ENCODE measurements around the gene HSD17B11. TPM values are rescaled to one million over a fixed set of nuclear protein-coding genes. Genes with fewer than 3 reads are reported as not detected.
A peak's percentile ranks its signal among the peaks of the same experiment; 100 is the strongest.
"Not testable (repeated sequence)": the region's sequence is repeated elsewhere in the genome, so short reads cannot be mapped to it uniquely, and the experiment has no call there.

HSD17B11 gene
- total RNA-seq, 1 donor from 2014 or later = 12.7 TPM

DNA sequence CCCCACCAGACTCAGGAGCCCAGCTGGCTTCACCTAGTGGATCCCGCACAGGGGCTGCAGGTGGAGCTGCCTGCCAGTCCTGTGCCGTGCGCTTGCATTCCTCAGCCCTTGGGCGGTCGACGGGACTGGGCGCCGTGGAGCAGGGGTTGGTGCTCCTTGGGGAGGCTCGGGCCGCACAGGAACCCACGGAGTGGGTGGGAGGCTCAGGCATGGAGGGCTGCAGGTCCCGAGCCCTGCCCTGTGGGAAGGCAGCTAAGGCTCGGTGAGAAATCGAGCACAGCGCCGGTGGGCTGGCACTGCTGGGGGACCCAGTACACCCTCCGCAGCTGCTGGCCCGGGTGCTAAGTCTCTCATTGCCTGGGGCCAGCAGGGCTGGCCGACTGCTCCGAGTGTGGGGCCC is 4.9 kb upstream of the HSD17B11 start:
- H3K27ac Mint-ChIP-seq; H3K9me3 Mint-ChIP-seq; H3K27me3 Mint-ChIP-seq (ENCODE audit: insufficient read depth); H3K36me3 Mint-ChIP-seq (ENCODE audit: low read depth); H3K4me3 Mint-ChIP-seq; intact Hi-C loops (cut with micrococcal nuclease); DNase-seq (ENCODE audit: low spot score): not testable (repeated sequence)
- H3K4me1 Mint-ChIP-seq (ENCODE audit: low read depth) = peaks cover 11% of the 10 kb centered on the region

DNA sequence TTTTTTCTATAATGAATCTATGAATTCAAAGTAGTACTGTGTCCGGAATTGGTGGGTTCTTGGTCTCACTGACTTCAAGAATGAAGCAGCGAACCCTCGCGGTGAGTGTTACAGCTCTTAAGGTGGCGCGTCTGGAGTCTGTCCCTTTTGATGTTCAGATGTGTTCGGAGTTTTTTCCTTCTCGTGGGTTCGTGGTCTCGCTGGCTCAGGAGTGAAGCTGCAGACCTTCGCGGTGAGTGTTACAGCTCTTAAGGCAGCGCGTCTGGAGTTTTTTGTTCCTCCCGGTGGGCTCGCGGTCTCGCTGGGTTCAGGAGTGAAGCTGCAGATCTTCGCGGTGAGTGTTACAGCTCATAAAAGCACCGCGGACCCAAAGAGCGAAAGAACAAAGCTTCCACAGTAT is 4.1 kb upstream of the HSD17B11 start:
- H3K4me3 Mint-ChIP-seq; H3K36me3 Mint-ChIP-seq (ENCODE audit: low read depth); H3K27me3 Mint-ChIP-seq (ENCODE audit: insufficient read depth); H3K27ac Mint-ChIP-seq; H3K9me3 Mint-ChIP-seq; DNase-seq (ENCODE audit: low spot score); intact Hi-C loops (cut with micrococcal nuclease): not testable (repeated sequence)
- peaks cover 19% of the 10 kb centered on the region for H3K4me1 Mint-ChIP-seq (ENCODE audit: low read depth)

DNA sequence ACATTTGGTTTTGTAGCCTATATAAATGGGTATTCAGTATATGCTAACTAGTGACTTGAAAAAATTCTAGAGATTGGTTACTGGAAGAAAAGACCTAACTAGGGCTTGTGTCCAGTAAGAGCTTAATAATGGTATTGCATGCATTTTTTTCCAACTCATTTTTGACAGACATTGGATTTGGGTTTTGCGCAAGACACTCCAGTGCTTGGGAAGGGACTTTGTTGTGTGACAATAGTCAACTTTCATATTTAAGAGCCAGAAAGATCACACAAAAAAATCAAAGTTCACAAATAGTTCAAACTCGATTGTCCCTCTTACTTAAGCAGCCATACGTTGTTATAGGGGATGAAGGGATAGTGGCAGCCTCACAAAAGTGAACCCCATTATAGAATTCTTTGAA is 1.2 kb upstream of the HSD17B11 start:
- intact Hi-C loops (cut with micrococcal nuclease) = loop anchor here (5.0 kb wide), 2 partner anchors 155 to 1065 kb away; partner anchors contain the start of gene HERC5
- no peak for DNase-seq (ENCODE audit: low spot score)
- Mint-ChIP-seq H3K9me3 (no peaks in the 10 kb centered on the region), H3K36me3 (ENCODE audit: low read depth) (peaks cover 10% of the 10 kb centered on the region), H3K4me1 (ENCODE audit: low read depth) (peaks cover 44% of the 10 kb centered on the region), H3K4me3 (no peak overlapping the region), H3K27me3 (ENCODE audit: insufficient read depth) (peaks cover 8% of the 10 kb centered on the region), H3K27ac (no peak overlapping the region)

DNA sequence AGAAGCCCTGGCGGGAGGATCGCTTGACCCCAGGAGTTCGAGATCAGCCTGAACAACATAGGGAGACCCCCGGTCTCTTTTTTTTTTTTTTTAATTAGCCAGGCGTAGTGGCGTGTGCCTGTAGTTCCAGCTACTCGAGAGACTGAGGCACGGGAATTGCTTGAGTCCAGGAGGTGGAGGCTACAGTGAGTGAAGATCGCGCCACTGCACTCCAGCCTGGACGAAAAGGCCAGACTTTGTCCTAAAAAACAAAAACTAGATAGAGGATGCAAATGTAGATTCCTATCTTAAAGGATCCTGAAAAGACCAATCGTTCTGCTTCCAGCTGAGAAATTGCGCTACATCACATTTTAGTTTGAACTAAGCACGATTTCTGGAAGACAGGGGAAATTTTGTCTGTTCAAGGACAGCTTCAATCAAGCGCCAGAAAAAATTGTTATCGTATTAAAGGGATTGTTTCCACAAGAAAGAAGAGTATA is 627 bp upstream of the HSD17B11 start:
- Mint-ChIP-seq H3K36me3 (ENCODE audit: low read depth) (peaks cover 10% of the 10 kb centered on the region), H3K27me3 (ENCODE audit: insufficient read depth) (peaks cover 8% of the 10 kb centered on the region), H3K4me3 (peak overlapping the region; percentile 94), H3K9me3 (no peaks in the 10 kb centered on the region), H3K27ac (peak overlapping the region; percentile 85), H3K4me1 (ENCODE audit: low read depth) (peaks cover 44% of the 10 kb centered on the region)
- no peak for DNase-seq (ENCODE audit: low spot score)
- intact Hi-C loops (cut with micrococcal nuclease) = loop anchor here (1.0 to 5.0 kb wide), 5 partner anchors 31 to 1066 kb away; partner anchors contain the start of genes HERC5, KLHL8 and NUDT9

DNA sequence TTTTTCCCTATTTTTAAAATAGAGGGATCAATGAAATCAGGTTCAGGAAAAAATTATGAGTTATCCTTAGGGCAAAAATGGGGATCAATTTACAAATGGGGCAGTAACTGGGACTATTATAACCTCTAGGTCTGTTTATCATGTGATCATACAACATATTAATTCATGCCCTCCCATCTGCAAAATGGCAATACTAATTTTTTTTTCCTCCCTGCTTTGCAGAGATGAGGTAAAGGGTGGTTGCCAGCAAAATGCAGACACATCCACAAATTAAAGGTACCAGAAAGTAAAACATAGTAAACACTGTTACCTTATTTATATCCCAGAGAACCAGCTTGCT is 467 bp downstream of the HSD17B11 start:
- H3K36me3 Mint-ChIP-seq (ENCODE audit: low read depth) = peaks cover 10% of the 10 kb centered on the region
- intact Hi-C loops (cut with micrococcal nuclease) = loop anchor here (2.0 to 5.0 kb wide), 3 partner anchors 153 to 1067 kb away; partner anchors contain the start of genes HERC5 and KLHL8
- peaks cover 8% of the 10 kb centered on the region for H3K27me3 Mint-ChIP-seq (ENCODE audit: insufficient read depth)
- DNase-seq (ENCODE audit: low spot score) = no peak
- peak overlapping the region; percentile 85 for H3K27ac Mint-ChIP-seq
- H3K9me3 Mint-ChIP-seq = no peaks in the 10 kb centered on the region
- peak overlapping the region; percentile 94 for H3K4me3 Mint-ChIP-seq
- peaks cover 44% of the 10 kb centered on the region for H3K4me1 Mint-ChIP-seq (ENCODE audit: low read depth)

DNA sequence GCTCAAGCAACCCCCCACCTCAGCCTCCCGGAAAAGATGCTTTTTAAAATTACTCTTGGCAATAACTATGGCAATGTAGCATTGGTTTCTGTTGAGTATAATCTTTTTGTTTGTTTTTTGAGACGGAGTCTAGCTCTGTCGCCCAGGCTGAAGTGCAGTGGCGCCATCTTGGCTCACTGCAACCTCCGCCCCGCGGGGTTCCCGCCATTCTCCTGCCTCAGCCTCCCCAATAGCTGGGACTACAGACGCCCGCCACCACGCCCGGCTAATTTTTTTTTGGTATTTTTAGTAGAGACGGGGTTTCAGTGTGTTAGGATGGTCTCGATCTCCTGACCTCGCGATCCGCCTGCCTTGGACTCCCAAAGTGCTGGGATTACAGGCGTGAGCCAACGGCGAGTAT is 933 bp downstream of the HSD17B11 start:
- Mint-ChIP-seq H3K4me1 (ENCODE audit: low read depth) (peaks cover 44% of the 10 kb centered on the region), H3K4me3 (peak overlapping the region; percentile 94), H3K27ac (peak overlapping the region; percentile 44), H3K36me3 (ENCODE audit: low read depth) (peaks cover 13% of the 10 kb centered on the region)
- not testable (repeated sequence) for DNase-seq (ENCODE audit: low spot score); H3K27me3 Mint-ChIP-seq (ENCODE audit: insufficient read depth); H3K9me3 Mint-ChIP-seq
- intact Hi-C loops (cut with micrococcal nuclease) = loop anchor here (2.0 to 5.0 kb wide), 3 partner anchors 153 to 1067 kb away; partner anchors contain the start of genes HERC5 and KLHL8

DNA sequence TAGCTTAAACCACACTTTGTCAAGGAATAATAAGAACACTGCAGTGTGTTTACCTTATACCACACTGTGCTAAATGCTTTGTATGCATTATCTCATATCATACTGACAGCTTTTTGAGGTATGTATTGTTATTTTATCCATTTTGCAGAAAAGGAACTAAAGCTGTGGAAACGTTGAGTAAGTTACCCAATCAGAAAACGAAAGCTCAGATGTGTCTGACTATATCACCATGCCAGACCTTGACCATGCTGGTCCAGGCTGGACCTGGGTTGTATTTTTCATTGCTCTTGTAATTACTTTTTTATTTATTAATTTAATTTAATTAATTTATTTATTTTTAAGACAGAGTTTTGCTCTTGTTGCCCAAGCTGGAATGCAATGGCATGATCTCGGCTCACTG is 2.1 kb downstream of the HSD17B11 start:
- H3K4me3 Mint-ChIP-seq = peak overlapping the region; percentile 94
- no peak overlapping the region for H3K27ac Mint-ChIP-seq
- DNase-seq (ENCODE audit: low spot score) = no peak
- peaks cover 14% of the 10 kb centered on the region for H3K36me3 Mint-ChIP-seq (ENCODE audit: low read depth)
- intact Hi-C loops (cut with micrococcal nuclease) = no loop called here
- H3K4me1 Mint-ChIP-seq (ENCODE audit: low read depth) = peaks cover 44% of the 10 kb centered on the region
- peaks cover 4% of the 10 kb centered on the region for H3K27me3 Mint-ChIP-seq (ENCODE audit: insufficient read depth)
- no peaks in the 10 kb centered on the region for H3K9me3 Mint-ChIP-seq

DNA sequence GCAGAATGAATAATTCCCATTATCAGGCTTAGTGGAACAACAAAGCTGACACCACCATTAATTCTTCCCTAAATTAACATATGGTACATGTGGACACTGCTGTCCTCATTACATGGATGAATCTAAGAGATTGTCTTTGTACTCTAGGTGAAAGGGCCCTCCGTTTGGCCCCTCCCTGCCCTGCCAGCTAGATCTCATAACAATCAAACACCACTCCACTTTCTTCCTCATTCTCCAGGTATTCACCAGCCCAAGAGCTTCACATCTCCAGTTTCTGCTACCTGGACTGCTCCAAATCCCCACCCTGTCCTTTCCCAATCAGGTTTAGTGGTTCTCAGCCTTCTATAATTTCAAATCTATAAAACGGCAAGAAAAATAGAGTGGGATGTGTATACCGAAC is 3.8 kb downstream of the HSD17B11 start:
- intact Hi-C loops (cut with micrococcal nuclease) = no loop called here
- no peak overlapping the region for H3K27ac Mint-ChIP-seq
- H3K36me3 Mint-ChIP-seq (ENCODE audit: low read depth) = peaks cover 18% of the 10 kb centered on the region
- H3K4me3 Mint-ChIP-seq = no peak overlapping the region
- DNase-seq (ENCODE audit: low spot score) = no peak
- peaks cover 50% of the 10 kb centered on the region for H3K4me1 Mint-ChIP-seq (ENCODE audit: low read depth)
- H3K9me3 Mint-ChIP-seq = no peaks in the 10 kb centered on the region
- H3K27me3 Mint-ChIP-seq (ENCODE audit: insufficient read depth) = no peaks in the 10 kb centered on the region

DNA sequence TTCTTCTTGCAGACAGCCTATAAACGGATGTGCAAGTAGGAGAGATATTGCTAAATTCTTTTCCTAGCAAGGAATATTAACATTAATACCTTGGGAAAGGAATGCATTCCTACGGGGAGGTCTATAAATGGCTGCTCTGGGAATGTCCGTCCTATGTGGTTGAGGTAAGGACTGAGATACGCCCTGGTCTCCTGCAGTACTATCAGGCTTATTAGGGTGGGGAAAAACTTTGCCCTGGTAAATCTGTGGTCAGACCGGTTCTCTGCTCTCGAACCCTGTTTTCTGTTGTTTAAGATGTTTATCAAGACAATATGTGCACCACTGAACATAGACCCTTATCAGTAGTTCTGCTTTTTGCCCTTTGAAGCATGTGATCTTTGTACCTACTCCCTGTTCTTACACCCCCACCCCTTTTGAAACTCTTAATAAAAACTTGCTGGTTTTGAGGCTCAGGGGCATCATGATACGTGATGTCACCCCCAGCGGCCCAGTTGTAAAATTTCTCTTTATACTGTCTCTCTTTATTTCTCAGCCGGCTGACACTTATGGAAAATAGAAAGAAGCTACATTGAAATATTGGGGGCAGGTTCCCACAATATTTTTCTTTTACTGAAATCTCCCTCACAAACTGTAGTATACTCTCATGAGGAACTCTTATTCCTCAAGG is 6.4 kb downstream of the HSD17B11 start:
- intact Hi-C loops (cut with micrococcal nuclease); H3K27ac Mint-ChIP-seq; H3K4me3 Mint-ChIP-seq; H3K27me3 Mint-ChIP-seq (ENCODE audit: insufficient read depth); DNase-seq (ENCODE audit: low spot score); H3K9me3 Mint-ChIP-seq: not testable (repeated sequence)
- Mint-ChIP-seq H3K4me1 (ENCODE audit: low read depth) (peaks cover 26% of the 10 kb centered on the region), H3K36me3 (ENCODE audit: low read depth) (peaks cover 19% of the 10 kb centered on the region)

DNA sequence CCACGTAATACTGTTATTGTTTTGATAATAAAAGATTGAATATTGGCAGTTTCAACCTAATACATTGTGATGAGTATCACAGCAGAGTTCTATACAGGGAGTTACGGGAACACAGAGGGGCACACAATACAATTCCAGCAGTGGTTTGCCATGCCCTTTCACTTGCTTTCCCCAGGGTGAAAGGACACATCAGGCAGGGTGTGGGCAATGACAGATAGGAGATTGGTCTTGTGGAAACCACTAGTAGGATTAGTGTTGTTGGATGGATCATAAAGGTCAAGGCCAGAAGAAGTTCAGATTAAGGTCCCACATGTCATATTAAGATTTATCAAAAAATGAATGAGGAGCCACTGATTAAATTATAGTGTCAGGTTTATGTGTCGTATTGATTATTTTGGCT is 8.1 kb downstream of the HSD17B11 start:
- intact Hi-C loops (cut with micrococcal nuclease) = no loop called here
- peaks cover 10% of the 10 kb centered on the region for H3K4me1 Mint-ChIP-seq (ENCODE audit: low read depth)
- no peak overlapping the region for H3K27ac Mint-ChIP-seq
- no peak for DNase-seq (ENCODE audit: low spot score)
- H3K4me3 Mint-ChIP-seq = no peak overlapping the region
- peaks cover 11% of the 10 kb centered on the region for H3K36me3 Mint-ChIP-seq (ENCODE audit: low read depth)
- H3K27me3 Mint-ChIP-seq (ENCODE audit: insufficient read depth) = no peaks in the 10 kb centered on the region
- no peaks in the 10 kb centered on the region for H3K9me3 Mint-ChIP-seq

DNA sequence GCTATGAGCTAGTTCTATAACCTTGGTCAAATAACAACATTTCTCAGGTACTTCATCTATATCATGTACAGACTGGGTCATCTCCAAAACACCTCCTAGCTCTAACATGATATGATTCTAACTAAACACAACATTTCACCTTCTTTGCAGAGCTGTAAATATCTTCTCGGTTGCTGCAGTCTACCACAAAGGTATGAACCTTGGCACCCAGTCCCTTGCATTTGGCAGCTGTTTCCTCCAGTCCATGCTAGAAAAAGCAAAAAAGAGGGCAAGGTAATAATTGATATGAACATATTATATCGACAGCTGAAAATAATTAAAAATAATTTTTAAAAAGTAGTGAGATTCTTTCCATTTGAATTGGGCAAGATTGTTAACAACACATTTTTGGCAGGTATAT is 8.9 kb downstream of the HSD17B11 start:
- DNase-seq (ENCODE audit: low spot score) = no peak
- Mint-ChIP-seq H3K36me3 (ENCODE audit: low read depth) (peaks cover 9% of the 10 kb centered on the region), H3K4me1 (ENCODE audit: low read depth) (peaks cover 6% of the 10 kb centered on the region), H3K9me3 (no peaks in the 10 kb centered on the region), H3K27me3 (ENCODE audit: insufficient read depth) (no peaks in the 10 kb centered on the region), H3K27ac (no peak overlapping the region), H3K4me3 (no peak overlapping the region)
- intact Hi-C loops (cut with micrococcal nuclease) = no loop called here

DNA sequence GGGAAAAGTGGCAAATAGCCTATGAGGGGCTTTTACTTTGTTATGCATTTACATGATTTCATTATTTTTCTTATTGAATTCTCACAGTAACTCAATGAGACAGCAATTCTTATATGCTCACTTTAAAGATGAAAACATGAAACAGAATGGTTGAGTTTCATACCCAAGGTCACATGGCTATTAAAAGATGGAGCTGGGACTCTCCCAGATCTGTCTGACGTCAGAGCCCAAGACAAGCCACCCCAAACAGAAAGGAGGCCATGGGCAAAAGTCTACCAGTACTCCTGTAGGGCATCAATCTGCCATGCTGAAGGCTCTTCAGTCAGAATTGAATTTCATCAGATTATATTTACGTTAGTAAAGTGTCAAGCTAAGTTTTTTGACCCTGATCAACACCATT is 13.2 kb downstream of the HSD17B11 start:
- H3K4me3 Mint-ChIP-seq = no peak overlapping the region
- H3K27me3 Mint-ChIP-seq (ENCODE audit: insufficient read depth) = no peaks in the 10 kb centered on the region
- H3K9me3 Mint-ChIP-seq = no peaks in the 10 kb centered on the region
- DNase-seq (ENCODE audit: low spot score) = no peak
- H3K27ac Mint-ChIP-seq = no peak overlapping the region
- intact Hi-C loops (cut with micrococcal nuclease) = loop anchor here (5.0 to 10.0 kb wide), 2 partner anchors 467 to 834 kb away; no protein-coding TSS in a partner anchor
- peaks cover under 1% of the 10 kb centered on the region for H3K4me1 Mint-ChIP-seq (ENCODE audit: low read depth)
- H3K36me3 Mint-ChIP-seq (ENCODE audit: low read depth) = peaks cover 2% of the 10 kb centered on the region

DNA sequence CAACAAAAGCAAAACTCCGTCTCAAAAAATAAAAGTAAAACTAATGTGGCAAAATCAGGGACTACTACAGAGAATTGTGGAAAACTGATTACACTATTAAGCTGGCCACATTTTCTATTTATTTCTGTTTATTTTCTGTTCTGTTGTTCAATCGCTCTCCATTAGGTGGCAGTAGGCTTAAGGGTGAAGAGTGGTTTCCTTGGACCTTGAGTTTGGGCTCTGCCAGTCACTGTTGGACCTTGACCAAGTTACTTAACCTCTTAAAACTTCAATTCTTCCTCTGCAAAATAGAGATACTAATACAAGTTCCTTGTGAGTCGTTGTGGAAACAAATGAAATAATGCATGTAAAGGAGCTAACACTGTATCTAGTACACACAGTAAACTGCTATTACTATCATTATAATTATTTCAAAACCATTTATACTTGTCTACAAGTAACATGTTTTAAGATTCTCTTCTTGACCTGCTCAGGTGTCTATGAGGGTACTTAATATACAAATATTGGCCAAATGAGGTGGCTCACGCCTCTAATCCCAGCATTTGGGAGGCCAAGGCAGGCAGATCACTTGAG is 15.2 kb downstream of the HSD17B11 start:
- Mint-ChIP-seq H3K9me3 (no peaks in the 10 kb centered on the region), H3K36me3 (ENCODE audit: low read depth) (peaks cover 4% of the 10 kb centered on the region), H3K4me1 (ENCODE audit: low read depth) (no peaks in the 10 kb centered on the region), H3K27me3 (ENCODE audit: insufficient read depth) (no peaks in the 10 kb centered on the region), H3K27ac (no peak overlapping the region), H3K4me3 (no peak overlapping the region)
- intact Hi-C loops (cut with micrococcal nuclease) = loop anchor here (1.0 to 10.0 kb wide), 4 partner anchors 46 to 836 kb away; partner anchors contain the start of gene NUDT9
- no peak for DNase-seq (ENCODE audit: low spot score)
